Glutamatergic neuron (in vitro differentiated cells): ENCODE results near the gene SPACA7. TPM values are rescaled to one million over a fixed set of nuclear protein-coding genes. Genes with fewer than 3 reads are reported as not detected.

Experiments
- DNase-seq: peaks from one replicate; pipeline ENCODE4 v3.0.0; 2022
- H3K27ac Mint-ChIP-seq: one replicate; pipeline ENCODE4 v1.8.0; 2020; ENCODE audit warnings: mild to moderate bottlenecking, mixed read lengths, inconsistent platforms; ENCODE audit not compliant: unreplicated experiment
- H3K27me3 Mint-ChIP-seq: one replicate; pipeline ENCODE4 v1.8.0; 2020; ENCODE audit warnings: mild to moderate bottlenecking, moderate library complexity, mixed read lengths, inconsistent platforms; ENCODE audit not compliant: unreplicated experiment
- H3K36me3 Mint-ChIP-seq: one replicate; pipeline ENCODE4 v1.8.0; 2020; ENCODE audit warnings: mild to moderate bottlenecking, mixed read lengths, inconsistent platforms; ENCODE audit not compliant: unreplicated experiment
- H3K4me1 Mint-ChIP-seq: one replicate; pipeline ENCODE4 v1.8.0; 2020; ENCODE audit warnings: mild to moderate bottlenecking, low read depth, mixed read lengths, inconsistent platforms; ENCODE audit not compliant: unreplicated experiment
- H3K4me3 Mint-ChIP-seq: one replicate; pipeline ENCODE4 v1.8.0; 2020; ENCODE audit warnings: mild to moderate bottlenecking, mixed read lengths, inconsistent platforms; ENCODE audit not compliant: unreplicated experiment
- H3K9me3 Mint-ChIP-seq: one replicate; pipeline ENCODE4 v1.8.0; 2020; ENCODE audit warnings: mild to moderate bottlenecking, moderate library complexity, mixed read lengths, inconsistent platforms; ENCODE audit not compliant: unreplicated experiment
- total RNA-seq: library from RNA; stranded (reverse); fragmentation: NEBNext Ultra II Directional; extraction: Animal tissue kit (Norgen Biotek cat#: 25700); gene quantifications from one replicate; pipeline ENCODE4 v1.2.1, GENCODE V29; 2021; ENCODE audit not compliant: unreplicated experiment
- TF ChIP-seq, protein P1 (sequence below): fragments of 200-600 bp; sonication (generic); IDR thresholded peaks from one replicate; pipeline ENCODE4 v1.5.0; 2021; ENCODE audit not compliant: partially characterized antibody, unreplicated experiment

SPACA7 gene
- total RNA-seq, 1 donor from 2014 or later: not detected

DNA sequence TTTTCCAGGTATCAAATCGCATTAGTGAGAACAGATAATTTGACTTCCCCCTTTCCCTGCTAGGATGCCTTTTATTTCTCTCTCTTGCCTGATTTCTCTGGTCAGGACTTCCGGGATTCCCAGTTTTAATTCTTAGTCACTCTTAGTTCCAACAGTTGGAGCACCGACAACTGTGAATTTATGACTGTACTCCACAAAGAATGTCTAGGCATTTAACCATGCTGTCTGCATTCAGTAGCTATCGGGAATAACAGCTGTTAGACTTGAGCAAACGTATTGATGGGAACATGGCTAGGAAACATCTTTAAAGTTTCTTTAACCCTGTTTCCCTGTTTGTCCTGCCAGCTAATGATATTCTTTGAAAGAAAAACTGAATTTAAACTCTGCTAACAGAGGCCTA is 14.1 kb upstream of the SPACA7 start:
- Mint-ChIP-seq H3K27me3 (no peaks in the 10 kb centered on the region), H3K9me3 (peaks cover 8% of the 10 kb centered on the region), H3K4me1 (no peaks in the 10 kb centered on the region), H3K27ac (no peak overlapping the region), H3K4me3 (no peak overlapping the region), H3K36me3 (peaks cover 1% of the 10 kb centered on the region)
- no peak for DNase-seq
- TF ChIP-seq, protein P1, sequence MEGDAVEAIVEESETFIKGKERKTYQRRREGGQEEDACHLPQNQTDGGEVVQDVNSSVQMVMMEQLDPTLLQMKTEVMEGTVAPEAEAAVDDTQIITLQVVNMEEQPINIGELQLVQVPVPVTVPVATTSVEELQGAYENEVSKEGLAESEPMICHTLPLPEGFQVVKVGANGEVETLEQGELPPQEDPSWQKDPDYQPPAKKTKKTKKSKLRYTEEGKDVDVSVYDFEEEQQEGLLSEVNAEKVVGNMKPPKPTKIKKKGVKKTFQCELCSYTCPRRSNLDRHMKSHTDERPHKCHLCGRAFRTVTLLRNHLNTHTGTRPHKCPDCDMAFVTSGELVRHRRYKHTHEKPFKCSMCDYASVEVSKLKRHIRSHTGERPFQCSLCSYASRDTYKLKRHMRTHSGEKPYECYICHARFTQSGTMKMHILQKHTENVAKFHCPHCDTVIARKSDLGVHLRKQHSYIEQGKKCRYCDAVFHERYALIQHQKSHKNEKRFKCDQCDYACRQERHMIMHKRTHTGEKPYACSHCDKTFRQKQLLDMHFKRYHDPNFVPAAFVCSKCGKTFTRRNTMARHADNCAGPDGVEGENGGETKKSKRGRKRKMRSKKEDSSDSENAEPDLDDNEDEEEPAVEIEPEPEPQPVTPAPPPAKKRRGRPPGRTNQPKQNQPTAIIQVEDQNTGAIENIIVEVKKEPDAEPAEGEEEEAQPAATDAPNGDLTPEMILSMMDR: no peak

DNA sequence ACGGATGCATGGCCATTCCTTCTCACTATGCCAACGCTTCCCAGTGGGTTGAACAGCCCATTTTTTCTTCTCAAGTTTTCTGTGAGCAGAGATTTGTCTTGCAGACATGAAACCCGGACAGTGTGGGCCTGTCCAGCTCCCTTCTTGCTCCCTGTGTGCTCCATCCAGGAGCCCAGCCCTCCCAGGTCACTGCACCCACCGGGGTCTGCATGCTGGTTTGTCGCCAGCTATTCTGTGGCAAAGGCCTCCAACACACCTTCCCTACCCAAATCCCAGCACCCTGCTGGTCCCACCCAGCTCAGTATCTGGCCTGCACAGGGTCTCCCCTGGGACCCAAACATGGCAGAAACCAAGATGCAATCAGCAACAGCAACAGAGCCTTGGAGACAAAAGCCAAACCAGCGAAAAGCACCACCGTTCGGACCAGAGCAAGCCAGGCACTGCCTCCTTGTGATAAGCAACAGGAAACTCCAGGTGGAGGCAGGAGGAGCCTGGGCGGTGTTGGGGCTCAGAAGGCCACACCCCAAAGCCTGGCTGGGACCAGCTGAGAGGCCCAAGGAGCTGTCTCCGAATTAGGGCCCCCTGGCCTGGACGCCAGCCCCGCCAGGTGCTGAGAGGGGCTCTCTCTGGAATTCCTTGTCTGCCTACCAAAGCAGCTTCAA is 12.2 kb upstream of the SPACA7 start:
- TF ChIP-seq, protein P1: no peak
- no peak overlapping the region for H3K4me3 Mint-ChIP-seq
- peaks cover 8% of the 10 kb centered on the region for H3K36me3 Mint-ChIP-seq
- H3K9me3 Mint-ChIP-seq: peaks cover 7% of the 10 kb centered on the region
- no peaks in the 10 kb centered on the region for H3K27me3 Mint-ChIP-seq
- H3K27ac Mint-ChIP-seq: no peak overlapping the region
- DNase-seq: no peak
- H3K4me1 Mint-ChIP-seq: peaks cover 7% of the 10 kb centered on the region

DNA sequence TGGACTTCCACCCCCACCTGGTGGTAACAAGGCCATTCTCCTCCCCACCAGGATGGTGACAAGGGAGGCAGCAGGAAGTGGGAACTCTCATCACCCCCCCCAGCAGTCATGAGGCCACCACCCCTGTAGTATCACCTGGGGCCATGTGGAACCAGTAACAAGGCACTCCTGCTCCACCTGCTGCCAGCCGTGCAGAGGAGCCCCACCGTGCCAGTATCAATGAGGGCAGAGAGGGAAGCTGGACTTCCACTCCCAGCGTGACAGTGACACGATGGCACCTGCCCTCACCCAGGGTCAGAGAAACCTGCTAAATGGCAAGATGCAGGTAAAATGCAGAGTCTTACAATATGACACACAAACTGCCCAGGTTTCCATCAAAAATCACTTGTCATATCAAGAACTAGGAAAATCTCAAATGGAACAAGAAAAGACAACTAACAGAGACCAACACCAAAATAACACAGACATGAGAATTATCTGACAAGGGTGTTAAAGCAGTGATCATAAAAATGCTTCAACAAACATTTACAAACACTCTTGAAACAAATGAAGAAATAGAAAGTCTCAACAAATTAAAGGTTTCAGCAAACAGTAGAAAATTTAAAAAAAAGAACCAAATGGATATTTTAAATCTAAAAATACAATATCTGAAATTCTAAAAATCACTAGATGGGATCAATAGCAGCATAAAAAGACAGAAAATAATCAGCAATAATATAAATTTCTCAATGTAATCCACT is 9.1 kb upstream of the SPACA7 start:
- no peak overlapping the region for H3K27ac Mint-ChIP-seq
- H3K36me3 Mint-ChIP-seq: peaks cover 8% of the 10 kb centered on the region
- H3K9me3 Mint-ChIP-seq: no peaks in the 10 kb centered on the region
- no peak for DNase-seq
- H3K27me3 Mint-ChIP-seq: no peaks in the 10 kb centered on the region
- peaks cover 7% of the 10 kb centered on the region for H3K4me1 Mint-ChIP-seq
- TF ChIP-seq, protein P1: no peak
- no peak overlapping the region for H3K4me3 Mint-ChIP-seq

DNA sequence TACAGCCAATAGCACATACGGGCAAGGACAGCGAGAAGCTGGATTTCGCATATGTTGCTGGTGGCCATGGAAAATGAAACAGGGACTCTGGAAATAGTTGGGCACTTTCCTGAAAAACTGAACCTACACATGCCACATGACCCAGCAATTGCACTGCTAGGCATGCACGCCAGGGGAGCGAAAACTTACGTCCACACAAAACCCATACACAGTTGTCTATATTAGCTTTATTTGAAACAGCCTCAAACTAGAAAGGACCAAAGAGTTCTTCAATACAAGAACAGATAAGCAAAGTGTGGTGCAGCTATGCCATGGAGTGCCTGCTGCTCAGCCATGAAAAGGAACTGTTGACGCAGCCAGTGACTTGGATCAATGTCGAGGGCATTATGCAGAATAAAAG is 7.3 kb upstream of the SPACA7 start:
- Mint-ChIP-seq H3K4me1 (peaks cover 7% of the 10 kb centered on the region), H3K36me3 (peaks cover 8% of the 10 kb centered on the region), H3K4me3 (no peak overlapping the region), H3K27me3 (no peaks in the 10 kb centered on the region), H3K27ac (no peak overlapping the region), H3K9me3 (no peaks in the 10 kb centered on the region)
- TF ChIP-seq, protein P1: no peak
- no peak for DNase-seq

DNA sequence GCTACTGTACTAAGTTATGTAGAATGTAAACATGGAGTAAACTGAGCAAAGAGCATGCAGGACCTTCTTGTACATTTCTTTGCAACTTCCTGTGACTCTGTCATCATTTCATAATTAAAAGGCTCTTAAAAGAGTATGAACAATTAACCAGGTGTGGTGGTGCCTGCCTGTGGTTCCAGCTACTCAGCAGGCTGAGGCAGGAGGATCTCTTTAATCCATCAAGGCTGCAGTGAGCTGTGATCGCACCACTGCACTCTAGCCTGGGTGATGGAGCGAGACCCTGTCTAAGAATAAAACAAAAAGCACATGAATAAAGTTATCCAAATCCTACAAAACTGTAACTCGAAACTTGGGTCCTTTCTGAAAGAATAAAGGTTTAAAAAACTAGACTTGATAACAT is 5.8 kb upstream of the SPACA7 start:
- Mint-ChIP-seq H3K4me3 (no peak overlapping the region), H3K4me1 (peaks cover 7% of the 10 kb centered on the region), H3K27me3 (no peaks in the 10 kb centered on the region), H3K27ac (no peak overlapping the region), H3K9me3 (no peaks in the 10 kb centered on the region), H3K36me3 (peaks cover 19% of the 10 kb centered on the region)
- TF ChIP-seq, protein P1: no peak
- no peak for DNase-seq
